HG02884 (cell line): ENCODE measurements around the gene FRMPD2.
"Not testable (repeated sequence)": the region's sequence is repeated elsewhere in the genome, so short reads cannot be mapped to it uniquely, and the experiment has no call there.

Experiments
- ATAC-seq: cut with Tn5 transposase; IDR thresholded peaks from one replicate; pipeline ENCODE4 v1.9.1; 2021; ENCODE audit warnings: mild to moderate bottlenecking, moderate library complexity; ENCODE audit not compliant: unreplicated experiment

Gene FRMPD2

DNA sequence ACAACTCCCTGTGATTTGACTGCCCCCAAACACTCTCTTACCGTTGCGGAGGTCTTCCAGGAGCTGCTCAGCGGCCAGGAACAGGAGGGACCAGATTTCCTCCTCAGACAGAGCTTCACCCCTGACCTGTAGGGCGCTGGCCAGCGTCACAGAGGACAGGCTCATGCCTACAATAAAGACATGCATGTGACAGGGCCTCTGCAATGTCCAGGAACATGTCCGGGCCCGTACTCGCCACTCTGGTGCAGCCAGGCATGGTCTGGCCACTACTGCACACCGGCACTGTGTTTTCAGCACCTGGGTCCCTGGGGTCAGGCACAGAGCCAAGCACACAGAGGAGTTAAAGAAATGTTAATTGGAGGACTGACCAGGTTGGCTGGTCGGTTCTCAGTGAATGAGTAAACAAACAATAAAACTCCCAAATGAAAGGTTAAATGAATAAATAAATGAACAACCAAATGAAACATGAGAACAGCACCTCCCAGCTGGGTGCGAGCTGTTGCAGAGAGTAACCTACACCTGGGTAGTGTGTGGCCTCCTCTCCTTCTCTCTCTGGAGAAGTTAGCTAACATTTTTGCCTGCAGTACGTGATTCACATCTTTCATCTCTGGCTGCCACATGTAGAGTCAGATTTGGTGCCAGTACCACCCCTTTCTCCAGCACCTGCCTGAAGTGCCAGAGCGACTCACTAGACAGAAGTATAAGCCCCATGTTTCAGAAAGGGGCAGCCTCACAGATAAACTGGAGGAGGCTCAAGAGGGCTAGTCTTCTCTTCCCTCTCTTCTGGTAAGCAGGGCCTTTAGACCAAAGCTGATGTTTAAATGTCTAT lies 22.8 kb downstream of the FRMPD2 start:
- no peak for ATAC-seq

DNA sequence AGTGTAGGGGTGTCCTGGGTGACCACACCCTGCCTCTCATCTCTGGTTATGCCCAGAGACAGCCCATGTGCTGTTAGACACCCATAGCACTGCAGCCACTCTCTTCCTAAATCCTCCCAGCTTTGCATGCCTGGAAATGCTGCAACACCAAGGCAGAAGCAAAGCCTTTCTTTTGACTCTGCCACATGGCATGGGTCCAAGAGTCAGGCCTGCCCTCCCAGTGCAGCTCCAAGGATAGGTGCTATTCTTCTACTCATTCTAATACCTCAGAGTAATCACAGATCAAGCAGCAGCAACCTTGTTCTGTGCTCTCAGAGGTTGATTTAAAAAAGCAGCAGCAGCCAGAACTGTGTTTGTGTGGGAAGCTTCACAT lies 23.4 kb downstream of the FRMPD2 start:
- no peak for ATAC-seq

DNA sequence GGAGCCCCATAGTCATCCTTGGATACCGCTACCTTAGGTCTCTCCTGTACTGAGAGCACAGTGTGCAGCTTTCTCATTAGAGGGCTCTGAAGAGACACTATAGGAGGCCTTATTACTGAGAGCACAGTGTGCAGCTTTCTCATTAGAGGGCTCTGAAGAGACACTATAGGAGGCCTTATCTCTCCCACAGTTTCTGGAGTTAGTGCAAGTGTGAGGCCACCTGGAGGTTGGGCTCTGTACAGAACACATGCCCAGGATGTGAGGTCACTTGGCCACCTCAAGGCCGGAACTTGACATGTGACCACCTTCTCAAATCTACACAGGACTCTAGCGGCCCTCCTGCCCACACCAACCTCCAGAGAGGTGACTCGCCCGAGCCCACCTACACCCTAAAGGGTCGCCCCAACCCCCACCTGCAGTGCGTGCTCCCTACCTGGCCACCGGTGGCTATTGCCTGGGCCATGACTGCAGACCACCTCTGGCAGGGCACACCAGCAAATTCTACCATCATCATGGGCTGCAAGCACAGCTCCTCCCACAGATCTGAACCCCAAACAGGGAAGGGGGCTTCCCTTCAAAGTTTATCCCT lies 24.6 kb downstream of the FRMPD2 start:
- no peak for ATAC-seq

DNA sequence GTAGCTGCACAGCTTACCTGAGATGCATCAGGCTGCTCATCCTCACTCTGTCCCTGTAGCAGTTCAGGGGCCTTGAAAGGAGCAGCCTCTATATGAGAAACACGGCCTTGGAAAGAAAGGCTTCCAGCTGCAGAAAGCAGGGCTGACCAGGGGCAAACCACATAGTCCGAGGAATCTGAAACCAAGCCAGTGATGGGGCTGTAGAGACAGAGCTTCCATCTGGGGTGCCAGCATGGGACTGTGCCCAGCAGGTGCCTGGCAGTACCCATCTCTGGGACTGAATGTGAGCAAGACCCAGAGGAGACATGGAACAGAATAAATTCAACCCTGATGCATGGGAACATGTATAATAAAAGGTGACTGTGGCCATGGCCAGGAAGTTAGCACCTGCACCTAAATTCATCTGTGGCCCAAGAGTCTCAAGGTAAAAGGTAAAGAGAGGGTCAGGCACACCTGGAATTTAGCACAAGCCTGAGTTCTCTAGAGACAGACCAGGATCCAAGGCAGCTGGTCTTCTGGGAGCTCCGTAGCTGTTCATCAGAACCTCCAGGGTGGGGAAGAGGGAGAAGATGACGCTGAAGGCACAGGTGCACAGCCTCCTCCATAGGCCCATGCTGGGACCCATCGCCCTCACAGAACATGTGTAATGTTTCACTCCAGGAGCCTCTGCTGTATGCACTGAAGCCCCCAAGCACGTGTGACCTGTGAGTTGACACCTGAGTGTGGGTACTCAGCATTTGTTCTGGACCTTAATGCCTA lies 25.3 kb downstream of the FRMPD2 start:
- no peak for ATAC-seq

DNA sequence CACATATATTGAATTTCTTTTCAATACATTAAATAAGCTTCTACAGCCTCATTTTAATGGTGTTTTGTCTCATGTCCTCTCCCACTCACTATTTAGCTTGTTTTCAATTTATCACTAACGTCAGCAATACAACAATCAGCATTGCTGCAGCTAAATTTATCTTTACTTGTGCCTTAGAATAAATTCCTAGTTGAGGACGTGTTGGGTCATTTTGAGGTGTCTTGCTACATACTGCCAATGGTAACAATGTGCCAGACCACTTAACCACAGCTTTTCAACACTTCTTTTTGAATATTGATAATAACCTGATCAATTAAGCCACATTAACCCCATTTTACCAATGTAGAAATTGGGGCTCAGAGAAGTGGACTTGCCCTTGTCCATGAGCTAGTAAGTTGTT lies 26.0 kb downstream of the FRMPD2 start:
- no peak for ATAC-seq

DNA sequence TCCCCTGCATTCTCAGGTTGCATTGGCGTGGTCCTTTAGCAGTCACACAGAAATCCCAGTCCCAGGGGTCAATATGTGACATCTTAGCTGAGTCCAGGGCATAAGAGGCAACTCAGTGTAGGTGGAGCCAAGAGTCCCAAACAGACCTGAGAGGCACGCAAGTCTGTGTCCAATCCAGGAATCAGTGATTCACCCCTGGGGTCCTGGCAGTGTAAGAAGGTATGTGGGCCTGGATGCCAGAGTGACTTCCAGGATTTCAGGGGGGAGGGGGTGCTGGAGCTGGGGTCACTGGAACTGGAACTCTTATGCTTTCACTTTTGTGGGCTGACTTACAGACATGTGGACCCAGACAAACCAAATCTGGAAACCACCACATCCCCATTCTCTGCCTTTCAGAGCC lies 26.8 kb downstream of the FRMPD2 start:
- ATAC-seq: no peak

DNA sequence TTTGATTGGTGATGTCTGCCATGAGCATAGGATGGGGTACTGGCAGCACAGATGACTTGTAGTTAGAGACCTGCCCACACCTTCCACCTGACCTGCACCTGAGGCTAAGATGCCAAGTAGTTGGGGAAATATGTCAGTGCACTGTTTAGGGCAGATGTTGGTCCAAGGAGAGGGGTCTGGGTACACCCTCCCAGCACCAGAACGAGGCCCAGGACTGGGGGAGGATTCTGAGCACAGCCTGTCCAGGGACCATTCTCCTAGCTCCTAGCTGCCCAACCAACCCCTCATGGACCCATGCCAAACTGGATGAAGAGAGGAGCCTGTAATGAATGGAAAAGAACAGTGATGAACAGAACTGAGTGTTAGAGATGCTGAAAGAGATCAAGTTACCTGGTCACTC lies 28.0 kb downstream of the FRMPD2 start:
- ATAC-seq: no peak

DNA sequence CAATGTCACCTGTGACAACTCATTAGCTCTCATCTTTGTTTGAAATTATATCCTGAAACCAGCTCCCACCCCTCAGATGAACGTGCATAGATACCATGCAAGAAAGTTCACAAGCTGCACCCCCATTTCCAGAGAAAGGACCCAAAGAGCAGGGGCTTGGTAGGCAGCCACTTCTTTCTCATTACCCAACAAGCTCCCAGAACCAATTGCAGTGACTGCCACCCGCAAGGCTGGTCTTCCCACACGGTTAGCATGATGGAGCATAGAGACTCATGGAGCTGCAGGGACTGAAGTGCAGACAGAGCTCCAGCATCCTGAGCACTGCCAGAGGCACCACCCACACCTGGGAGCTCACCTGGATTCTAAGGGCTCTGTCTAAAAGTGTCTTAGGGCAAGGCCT lies 28.5 kb downstream of the FRMPD2 start:
- no peak for ATAC-seq

DNA sequence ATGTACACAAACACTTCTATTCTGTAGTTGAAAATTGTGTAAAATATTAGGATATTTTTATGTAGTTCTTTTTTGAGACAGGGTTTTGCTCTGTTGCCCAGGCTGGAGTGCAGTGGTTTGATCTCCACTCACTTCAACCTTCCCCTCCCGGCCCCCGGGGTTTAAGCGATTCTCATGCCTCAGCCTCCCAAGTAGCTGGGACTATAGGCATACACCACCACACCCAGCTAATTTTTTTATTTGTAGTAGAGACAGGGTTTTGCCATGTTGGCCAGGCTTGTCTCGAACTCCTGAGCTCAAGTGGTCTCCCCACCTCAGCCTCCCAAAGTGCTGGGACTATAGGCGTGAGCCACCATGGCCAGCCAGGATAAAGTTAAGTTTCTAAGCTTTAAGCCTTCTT lies 30.6 kb downstream of the FRMPD2 start:
- ATAC-seq: not testable (repeated sequence)

DNA sequence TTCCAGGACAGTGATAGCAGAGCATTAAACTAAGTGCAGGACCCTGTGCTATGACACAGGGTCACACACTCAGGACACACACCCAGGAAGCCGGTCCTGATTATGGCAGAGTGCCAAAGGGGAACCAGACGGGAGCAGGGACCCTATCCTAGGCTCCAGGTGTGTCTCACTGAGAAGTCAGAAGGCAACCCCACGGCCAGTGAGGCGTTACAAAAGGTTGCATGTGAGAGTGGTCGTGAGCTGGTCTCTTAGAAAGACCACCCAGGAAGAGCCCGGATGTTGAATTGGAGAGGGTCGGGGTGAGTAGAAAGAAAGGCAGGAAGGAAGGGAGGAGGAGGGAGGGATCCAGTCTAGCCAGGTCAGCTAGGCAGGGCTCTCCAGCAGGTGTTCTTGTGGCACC lies 31.0 kb downstream of the FRMPD2 start:
- ATAC-seq: no peak

DNA sequence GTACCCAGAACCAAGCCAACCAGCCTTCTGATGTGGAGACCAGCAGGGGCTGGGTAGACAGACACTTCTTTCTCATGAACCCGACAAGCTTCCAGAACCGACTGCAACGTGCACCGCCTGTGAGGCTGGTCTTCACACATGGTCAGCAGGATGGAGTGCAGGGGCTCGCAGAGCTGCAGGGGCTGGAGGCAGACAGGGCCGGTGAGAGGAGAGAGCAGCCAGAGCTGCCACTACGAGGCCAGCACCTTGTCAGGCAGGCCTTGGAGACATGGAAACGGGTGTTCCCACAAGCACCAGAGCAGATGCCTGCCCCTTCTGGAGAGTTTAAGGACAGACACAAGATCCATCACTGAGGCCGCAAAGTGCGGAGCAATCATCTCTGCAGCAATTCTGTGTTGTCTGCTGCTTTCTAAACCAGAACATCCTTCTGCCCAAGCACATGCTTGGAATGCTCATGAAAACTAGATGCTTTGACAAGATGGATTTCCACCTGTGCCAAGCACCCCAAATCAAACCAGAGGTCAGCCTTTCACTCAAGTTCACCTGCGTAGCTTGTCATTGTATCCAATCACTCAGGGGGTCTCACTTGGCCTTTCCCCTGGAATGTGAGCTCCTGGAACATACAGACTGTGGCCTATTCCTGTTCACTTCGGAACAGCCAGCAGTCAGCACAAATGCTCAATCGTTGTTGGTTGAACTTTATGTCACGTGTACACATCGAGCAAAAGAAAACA lies 32.2 kb downstream of the FRMPD2 start:
- ATAC-seq: no peak

DNA sequence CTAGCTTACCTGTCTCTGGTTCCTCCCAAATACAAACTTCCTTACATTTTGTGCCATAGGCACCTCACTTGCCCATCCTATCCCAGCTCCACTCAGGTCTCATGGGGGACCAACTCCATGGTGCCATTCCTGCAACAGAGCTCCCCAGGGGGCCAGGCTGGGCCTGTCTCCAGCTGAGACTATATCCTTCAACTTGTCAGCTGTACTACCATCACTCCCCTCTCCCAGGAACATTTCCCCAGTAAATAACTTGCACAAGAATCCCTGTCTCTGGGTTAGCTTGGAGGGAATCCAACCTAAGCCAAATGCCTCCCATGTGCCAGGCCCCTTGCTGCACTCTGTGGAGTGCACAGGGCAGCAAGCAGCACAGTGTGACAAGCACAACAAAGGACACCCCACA lies 33.2 kb downstream of the FRMPD2 start:
- ATAC-seq: no peak

DNA sequence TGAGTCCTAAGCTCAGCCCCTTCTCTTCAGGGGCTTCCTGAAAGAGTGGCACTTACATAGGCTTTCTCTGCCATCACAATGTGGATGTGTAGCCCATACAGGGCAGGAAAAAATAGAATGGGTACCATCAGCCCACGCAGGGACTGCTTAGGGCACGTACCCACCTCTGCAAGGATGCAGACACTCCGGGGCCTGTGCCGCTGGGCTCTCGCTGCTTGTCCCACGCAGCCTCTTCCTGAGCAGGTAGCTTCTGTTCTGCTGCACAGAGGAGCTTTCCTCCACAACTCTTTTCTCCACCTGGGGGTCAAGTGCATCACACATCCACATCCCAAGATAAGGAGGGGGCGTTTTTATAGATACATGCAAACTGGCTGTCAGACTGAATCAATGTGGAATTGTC lies 34.3 kb downstream of the FRMPD2 start:
- no peak for ATAC-seq

DNA sequence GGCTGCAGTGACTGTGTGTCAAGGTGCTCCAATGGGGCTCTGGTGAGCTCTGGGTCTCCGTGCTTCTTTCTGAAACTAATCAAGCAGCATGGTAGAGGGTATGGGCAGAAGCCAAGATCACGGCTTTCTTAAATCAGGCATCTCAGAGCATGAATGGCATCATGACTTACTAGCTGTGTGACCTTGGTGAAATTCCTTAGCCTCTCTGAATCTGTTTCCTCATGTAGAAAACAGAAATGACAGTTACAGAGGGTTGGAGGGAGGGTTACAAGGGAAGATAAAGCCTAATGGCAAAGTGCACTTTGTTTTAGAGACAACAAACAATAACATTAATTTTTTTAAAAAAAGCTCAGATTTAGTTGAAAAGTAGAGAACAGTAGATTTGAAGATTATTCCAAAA lies 34.9 kb downstream of the FRMPD2 start:
- ATAC-seq: no peak

DNA sequence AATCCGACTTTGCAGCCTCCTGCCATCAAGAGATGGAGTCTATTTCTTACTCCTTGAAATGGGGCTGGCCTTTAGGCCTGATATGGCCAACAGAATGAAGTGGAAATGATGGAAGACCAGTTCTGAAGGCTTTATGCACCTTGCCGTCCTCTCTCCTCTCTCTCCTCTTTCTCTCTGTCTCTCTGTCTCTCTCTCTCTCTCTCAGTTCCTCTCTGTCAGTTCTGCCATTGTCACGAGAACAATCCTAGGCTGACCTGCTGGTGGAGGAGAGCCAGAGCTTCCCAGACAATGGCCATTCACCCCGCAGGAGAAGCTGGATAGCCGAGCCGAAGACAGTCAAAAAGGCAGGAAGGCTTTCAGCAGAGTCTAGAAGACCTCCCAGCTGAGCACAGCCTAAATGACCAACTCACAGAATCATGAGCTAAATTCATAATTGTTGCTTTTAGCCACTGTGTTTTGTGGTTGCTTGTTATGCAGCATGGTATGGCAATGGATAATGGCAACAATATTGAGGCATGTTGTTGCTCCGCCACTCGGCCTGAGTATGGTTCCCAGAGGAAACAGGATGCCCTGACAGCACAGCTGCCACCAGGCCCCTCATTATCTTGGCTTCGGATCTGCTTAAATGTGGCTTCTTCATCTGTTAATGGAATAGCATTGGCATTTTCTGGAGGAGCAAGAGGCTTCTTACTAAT lies 35.5 kb downstream of the FRMPD2 start:
- no peak for ATAC-seq

DNA sequence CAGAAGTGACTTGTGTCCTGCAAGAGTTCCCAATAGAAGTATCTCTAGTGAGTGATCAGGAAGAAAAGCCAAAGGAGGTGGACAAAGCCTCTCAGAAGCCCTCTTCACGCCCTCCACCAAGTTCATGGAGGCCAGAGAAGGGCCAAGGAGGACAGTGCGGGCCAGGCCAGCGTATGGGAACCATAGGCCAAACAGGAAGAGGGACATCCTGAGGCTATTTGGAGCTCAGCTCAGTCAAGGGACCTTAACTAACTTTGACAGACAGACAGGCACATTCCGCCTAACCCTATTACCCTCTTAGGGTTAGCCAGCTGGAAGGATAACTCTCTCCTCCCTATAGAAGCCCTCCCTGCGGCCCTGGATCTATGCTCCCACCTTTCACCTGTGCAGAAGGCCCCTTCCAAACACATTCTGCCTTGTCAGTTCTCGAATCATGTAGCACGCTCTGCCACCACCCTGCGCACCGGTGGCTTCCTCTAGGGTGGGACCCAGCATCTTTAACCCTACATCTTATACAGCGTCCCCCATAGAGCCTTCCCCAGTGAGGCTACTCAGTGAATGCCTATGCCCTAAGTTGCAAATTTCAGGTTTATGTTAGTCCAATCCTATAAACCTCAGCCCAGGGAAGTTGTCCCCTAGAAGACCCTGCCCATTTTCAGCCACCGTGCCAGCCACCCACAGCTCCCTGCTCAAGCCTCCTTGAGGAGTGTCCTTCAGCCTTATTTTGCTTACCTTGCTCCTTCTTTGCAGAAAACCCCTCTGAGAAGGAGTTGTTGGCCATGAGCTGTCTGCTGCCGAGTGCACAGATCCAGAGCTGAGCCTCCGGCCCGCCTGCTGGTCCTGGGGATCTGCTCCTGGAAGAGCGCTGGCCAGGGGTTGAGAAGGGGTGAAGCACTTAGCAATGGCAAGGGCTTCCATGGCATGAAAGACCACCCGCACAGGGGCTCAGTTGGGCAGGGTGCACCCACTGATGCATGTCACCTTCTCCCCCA lies 36.9 kb downstream of the FRMPD2 start:
- no peak for ATAC-seq

DNA sequence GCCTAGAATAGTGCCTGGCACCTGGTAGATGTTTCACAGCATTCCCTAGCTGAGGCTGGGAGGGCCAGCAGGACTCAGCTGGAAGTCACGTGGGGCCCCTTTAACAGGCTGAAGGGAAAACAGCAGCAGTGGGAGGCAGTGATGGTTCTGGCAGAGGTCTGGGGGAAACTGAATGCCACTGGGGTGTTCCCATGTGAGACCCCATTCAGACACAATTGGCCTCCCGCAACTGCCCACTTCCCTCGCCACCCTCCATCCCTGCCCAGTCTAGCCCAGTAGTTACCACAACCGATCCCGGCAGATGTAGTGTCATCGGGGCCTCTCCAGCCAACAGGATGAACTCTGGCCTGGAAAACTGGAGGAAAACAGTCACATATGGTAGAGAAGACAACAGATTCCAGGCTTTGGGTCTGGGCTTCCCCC lies 38.3 kb downstream of the FRMPD2 start:
- ATAC-seq: no peak

DNA sequence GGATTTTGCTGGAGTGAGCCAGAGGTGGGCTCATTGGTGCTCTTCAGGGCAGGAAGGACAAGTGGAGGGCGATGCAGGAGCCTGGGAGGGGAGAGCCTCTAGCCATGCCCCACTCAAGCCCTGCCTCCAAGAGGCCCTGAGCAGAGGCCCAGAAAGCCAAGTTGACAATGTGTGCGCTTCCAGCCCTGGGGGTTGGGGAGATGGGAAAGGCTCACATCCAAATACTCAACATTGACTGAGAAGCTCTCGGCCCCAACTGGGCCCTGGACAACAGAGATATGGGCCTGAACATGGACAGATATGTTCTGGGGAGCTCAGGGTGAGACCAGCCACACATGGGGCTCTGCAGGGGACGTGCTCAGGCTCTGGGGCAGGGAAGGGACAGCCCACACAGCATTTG lies 39.0 kb downstream of the FRMPD2 start:
- ATAC-seq: no peak

DNA sequence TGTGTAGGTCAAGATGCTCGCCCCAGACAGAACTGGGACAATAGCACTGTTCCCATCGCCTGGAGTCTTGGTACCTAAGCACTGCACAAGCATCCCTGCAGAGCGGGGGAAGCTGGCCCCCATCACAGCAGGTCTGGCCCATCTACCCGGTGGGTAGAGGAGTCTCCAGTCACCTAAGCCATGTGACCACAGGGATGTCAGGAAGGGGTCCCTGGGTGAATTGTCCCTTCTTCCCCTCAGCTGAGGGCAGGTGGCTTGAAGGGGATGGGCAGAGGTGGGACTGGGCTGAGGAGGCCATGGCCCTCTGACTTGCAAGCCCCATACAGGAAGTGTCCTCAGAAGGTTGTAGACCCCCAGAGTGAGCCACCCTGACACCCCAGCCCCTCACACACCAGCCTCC lies 39.7 kb downstream of the FRMPD2 start:
- no peak for ATAC-seq

DNA sequence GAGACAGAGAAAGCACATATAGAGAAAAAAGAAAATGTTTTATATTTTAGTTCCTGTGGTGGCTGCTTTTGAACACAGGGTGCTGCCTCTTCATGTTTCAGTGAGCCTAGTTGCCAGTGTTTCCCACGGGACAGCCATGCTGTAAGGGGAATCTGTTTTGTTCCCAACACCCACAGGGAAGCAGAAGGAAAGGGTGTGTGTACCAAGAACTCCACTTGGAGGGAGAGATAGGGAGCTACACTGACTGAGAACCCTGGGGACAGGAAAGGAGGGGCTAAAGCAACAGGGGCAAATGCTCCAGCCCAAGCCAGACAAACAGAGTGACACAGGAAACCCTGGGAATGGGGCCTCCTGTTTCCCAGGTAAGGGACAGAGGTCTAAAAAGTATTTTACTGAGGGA lies 40.2 kb downstream of the FRMPD2 start:
- ATAC-seq: no peak
